BLaER1 (cell line): ENCODE measurements around the gene SPATA13.

Experiments used
- H3K27ac ChIP-seq: shearing (Covaris generic); formaldehyde crosslinking; 2 replicates; pipeline ENCODE4 v1.8.1; 2022
- H3K27me3 ChIP-seq: shearing (Covaris generic); formaldehyde crosslinking; 2 replicates; pipeline ENCODE4 v1.8.1; 2022
- H3K36me3 ChIP-seq: shearing (Covaris generic); formaldehyde crosslinking; 2 replicates; pipeline ENCODE4 v1.8.1; 2022
- H3K4me1 ChIP-seq: shearing (Covaris generic); formaldehyde crosslinking; 2 replicates; pipeline ENCODE4 v1.8.1; 2022
- H3K4me2 ChIP-seq: shearing (Covaris generic); formaldehyde crosslinking; 2 replicates; pipeline ENCODE4 v1.8.1; 2022
- H3K4me3 ChIP-seq: shearing (Covaris generic); formaldehyde crosslinking; 2 replicates; pipeline ENCODE4 v1.8.1; 2022
- H3K9ac ChIP-seq: shearing (Covaris generic); formaldehyde crosslinking; 2 replicates; pipeline ENCODE4 v1.8.1; 2022
- H3K9me3 ChIP-seq: shearing (Covaris generic); formaldehyde crosslinking; 2 replicates; pipeline ENCODE4 v1.8.1; 2022
- H4K20me1 ChIP-seq: shearing (Covaris generic); formaldehyde crosslinking; 2 replicates; pipeline ENCODE4 v1.8.1; 2022
- Cebpa-rat ChIP-seq: shearing (Covaris generic); IDR thresholded peaks from 2 replicates; pipeline ENCODE4 v1.8.1; 2022

The SPATA13 gene

GRCh38 chr13:24127116-24127631 lies 33.3 kb upstream of the SPATA13 start:
- Histone ChIP-seq H3K9ac (no peak overlapping the region), H3K4me3 (no peak overlapping the region), H3K36me3 (no peaks in the 10 kb centered on the region), H3K9me3 (peaks cover 11% of the 10 kb centered on the region), H3K4me2 (no peak overlapping the region), H3K4me1 (peaks cover 12% of the 10 kb centered on the region; the same call in 1 of the 2 replicates), H4K20me1 (no peaks in the 10 kb centered on the region), H3K27me3 (no peaks in the 10 kb centered on the region), H3K27ac (no peak overlapping the region)
- no peak for TF ChIP-seq Cebpa-rat

- peaks cover 17% of the 10 kb centered on the region; the same call in 1 of the 2 replicates for H3K4me1 ChIP-seq
- H3K4me3 ChIP-seq, result no peak overlapping the region
- no peak overlapping the region for H3K27ac ChIP-seq
- H4K20me1 ChIP-seq, result no peaks in the 10 kb centered on the region
- H3K4me2 ChIP-seq, result no peak overlapping the region
- no peak for TF ChIP-seq Cebpa-rat
- H3K27me3 ChIP-seq, result no peaks in the 10 kb centered on the region
- H3K9me3 ChIP-seq, result peaks cover 11% of the 10 kb centered on the region
- no peaks in the 10 kb centered on the region for H3K36me3 ChIP-seq
- no peak overlapping the region for H3K9ac ChIP-seq
Measured at GRCh38 chr13:24128112-24128511, 32.4 kb upstream of the SPATA13 start.

- Histone ChIP-seq H4K20me1 (no peaks in the 10 kb centered on the region), H3K4me1 (peaks cover 22% of the 10 kb centered on the region; the same call in 1 of the 2 replicates), H3K27ac (no peak overlapping the region), H3K9ac (no peak overlapping the region), H3K4me3 (no peak overlapping the region), H3K36me3 (no peaks in the 10 kb centered on the region), H3K27me3 (no peaks in the 10 kb centered on the region), H3K9me3 (peaks cover 11% of the 10 kb centered on the region), H3K4me2 (no peak overlapping the region)
- TF ChIP-seq Cebpa-rat, result no peak
Measured at GRCh38 chr13:24128962-24129361, 31.6 kb upstream of the SPATA13 start.

- no peak for TF ChIP-seq Cebpa-rat
- Histone ChIP-seq H3K9ac (no peak overlapping the region), H3K4me2 (no peak overlapping the region), H4K20me1 (no peaks in the 10 kb centered on the region), H3K4me3 (no peak overlapping the region), H3K27me3 (no peaks in the 10 kb centered on the region), H3K27ac (no peak overlapping the region), H3K4me1 (peaks cover 12% of the 10 kb centered on the region; the same call in 1 of the 2 replicates), H3K36me3 (no peaks in the 10 kb centered on the region), H3K9me3 (peaks cover 11% of the 10 kb centered on the region)
Measured at GRCh38 chr13:24129914-24130774, 30.4 kb upstream of the SPATA13 start.

GRCh38 chr13:24131749-24132148 lies 28.8 kb upstream of the SPATA13 start:
- H4K20me1 ChIP-seq, result no peaks in the 10 kb centered on the region
- no peaks in the 10 kb centered on the region for H3K36me3 ChIP-seq
- no peak overlapping the region for H3K4me2 ChIP-seq
- H3K27ac ChIP-seq, result no peak overlapping the region
- H3K9me3 ChIP-seq, result peaks cover 11% of the 10 kb centered on the region
- no peaks in the 10 kb centered on the region for H3K27me3 ChIP-seq
- no peak for TF ChIP-seq Cebpa-rat
- no peak overlapping the region for H3K4me3 ChIP-seq
- H3K4me1 ChIP-seq, result peaks cover 9% of the 10 kb centered on the region; the same call in 1 of the 2 replicates
- no peak overlapping the region for H3K9ac ChIP-seq

- no peaks in the 10 kb centered on the region for H3K36me3 ChIP-seq
- no peak overlapping the region for H3K4me3 ChIP-seq
- H3K9ac ChIP-seq, result no peak overlapping the region
- H4K20me1 ChIP-seq, result no peaks in the 10 kb centered on the region
- H3K4me2 ChIP-seq, result no peak overlapping the region
- TF ChIP-seq Cebpa-rat, result no peak
- H3K4me1 ChIP-seq, result peaks cover 9% of the 10 kb centered on the region; the same call in 1 of the 2 replicates
- no peak overlapping the region for H3K27ac ChIP-seq
- H3K9me3 ChIP-seq, result peaks cover 11% of the 10 kb centered on the region
- no peaks in the 10 kb centered on the region for H3K27me3 ChIP-seq
Measured at GRCh38 chr13:24133021-24133795, 27.3 kb upstream of the SPATA13 start.

- Histone ChIP-seq H4K20me1 (no peaks in the 10 kb centered on the region), H3K36me3 (no peaks in the 10 kb centered on the region), H3K9me3 (peaks cover 11% of the 10 kb centered on the region), H3K4me2 (no peak overlapping the region), H3K27ac (no peak overlapping the region), H3K9ac (no peak overlapping the region), H3K4me1 (peaks cover 9% of the 10 kb centered on the region; the same call in 1 of the 2 replicates), H3K4me3 (no peak overlapping the region), H3K27me3 (no peaks in the 10 kb centered on the region)
- TF ChIP-seq Cebpa-rat, result no peak
Measured at GRCh38 chr13:24134231-24134630, 26.3 kb upstream of the SPATA13 start.

- H3K27ac ChIP-seq, result no peak overlapping the region
- H3K4me1 ChIP-seq, result peaks cover 9% of the 10 kb centered on the region; the same call in 1 of the 2 replicates
- no peaks in the 10 kb centered on the region for H4K20me1 ChIP-seq
- H3K27me3 ChIP-seq, result no peaks in the 10 kb centered on the region
- no peak for TF ChIP-seq Cebpa-rat
- no peak overlapping the region for H3K4me3 ChIP-seq
- H3K4me2 ChIP-seq, result no peak overlapping the region
- H3K9me3 ChIP-seq, result peaks cover 11% of the 10 kb centered on the region
- no peak overlapping the region for H3K9ac ChIP-seq
- no peaks in the 10 kb centered on the region for H3K36me3 ChIP-seq
Measured at GRCh38 chr13:24134757-24135156, 25.8 kb upstream of the SPATA13 start.

- Histone ChIP-seq H3K9me3 (peaks cover 11% of the 10 kb centered on the region), H3K36me3 (no peaks in the 10 kb centered on the region), H3K9ac (no peak overlapping the region), H3K4me2 (no peak overlapping the region), H4K20me1 (no peaks in the 10 kb centered on the region), H3K27me3 (no peaks in the 10 kb centered on the region), H3K4me3 (no peak overlapping the region), H3K27ac (no peak overlapping the region), H3K4me1 (peaks cover 9% of the 10 kb centered on the region; the same call in 1 of the 2 replicates)
- TF ChIP-seq Cebpa-rat, result no peak
Measured at GRCh38 chr13:24135674-24136300, 24.7 kb upstream of the SPATA13 start.
